HUES48 (cell line): ENCODE results near the gene PTPRN2.
"Not testable (repeated sequence)": the region's sequence is repeated elsewhere in the genome, so short reads cannot be mapped to it uniquely, and the experiment has no call there.

ENCODE experiments used
- H3K27ac ChIP-seq: one replicate; pipeline ENCODE4 v1.7.0; 2013; ENCODE audit warnings: low read depth, low read length, inconsistent platforms
- H3K27me3 ChIP-seq: 2 replicates; pipeline ENCODE4 v1.6.1; 2013; ENCODE audit warnings: mild to moderate bottlenecking, low read length; ENCODE audit not compliant: control insufficient read depth, insufficient read depth
- H3K36me3 ChIP-seq: 2 replicates; pipeline ENCODE4 v1.6.1; 2013; ENCODE audit warnings: low read length; ENCODE audit not compliant: control insufficient read depth, insufficient read depth
- H3K4me1 ChIP-seq: 2 replicates; pipeline ENCODE4 v1.6.1; 2013; ENCODE audit warnings: mild to moderate bottlenecking, low read length; ENCODE audit not compliant: control insufficient read depth, insufficient read depth
- H3K4me3 ChIP-seq: 2 replicates; pipeline ENCODE4 v1.5.1; 2013; ENCODE audit warnings: mild to moderate bottlenecking, low read depth, low read length
- H3K9ac ChIP-seq: 2 replicates; pipeline ENCODE4 v1.6.1; 2013; ENCODE audit warnings: mild to moderate bottlenecking, low read depth, low read length, moderate library complexity
- H3K9me3 ChIP-seq: 2 replicates; pipeline ENCODE4 v1.6.1; 2013; ENCODE audit warnings: low read length; ENCODE audit not compliant: control insufficient read depth, insufficient read depth

The PTPRN2 gene

DNA sequence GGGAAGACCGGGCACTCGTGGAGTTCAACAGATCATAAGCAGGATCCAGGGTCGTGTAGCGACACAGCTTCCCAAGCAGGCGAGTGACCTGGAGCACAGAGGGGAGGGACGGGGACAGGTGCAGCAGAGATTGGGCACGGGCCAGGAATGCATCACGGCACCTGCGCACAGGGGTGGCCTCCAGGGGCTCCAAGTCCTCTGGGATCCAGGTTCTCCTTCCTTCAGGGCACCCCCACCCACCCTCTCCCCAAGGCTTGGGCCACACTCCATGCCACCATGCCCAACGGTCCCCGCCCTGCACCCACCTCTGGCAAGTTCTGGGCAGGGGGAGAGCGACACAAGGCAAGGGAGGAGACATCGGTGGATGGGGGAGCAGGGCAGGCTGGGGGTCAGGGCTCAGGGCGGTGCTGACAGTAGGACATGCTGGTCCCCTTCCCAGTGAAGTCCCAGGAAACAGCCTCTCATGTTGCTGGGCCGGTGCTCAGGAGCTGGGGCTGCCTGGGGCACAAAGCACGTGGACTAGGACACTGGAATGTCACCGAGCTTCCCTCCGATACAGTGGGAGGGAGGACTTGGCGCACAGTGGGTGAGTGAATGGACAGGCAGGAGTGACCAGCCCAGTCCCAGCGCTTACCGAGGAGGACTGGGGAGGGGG, 597.3 kb downstream of the PTPRN2 start:
- no peaks in the 10 kb centered on the region for H3K4me1 ChIP-seq
- H3K9ac ChIP-seq = no peak overlapping the region
- no peak overlapping the region for H3K27ac ChIP-seq
- no peak overlapping the region for H3K4me3 ChIP-seq
- H3K36me3 ChIP-seq = no peaks in the 10 kb centered on the region
- H3K9me3 ChIP-seq = no peaks in the 10 kb centered on the region
- no peaks in the 10 kb centered on the region for H3K27me3 ChIP-seq

DNA sequence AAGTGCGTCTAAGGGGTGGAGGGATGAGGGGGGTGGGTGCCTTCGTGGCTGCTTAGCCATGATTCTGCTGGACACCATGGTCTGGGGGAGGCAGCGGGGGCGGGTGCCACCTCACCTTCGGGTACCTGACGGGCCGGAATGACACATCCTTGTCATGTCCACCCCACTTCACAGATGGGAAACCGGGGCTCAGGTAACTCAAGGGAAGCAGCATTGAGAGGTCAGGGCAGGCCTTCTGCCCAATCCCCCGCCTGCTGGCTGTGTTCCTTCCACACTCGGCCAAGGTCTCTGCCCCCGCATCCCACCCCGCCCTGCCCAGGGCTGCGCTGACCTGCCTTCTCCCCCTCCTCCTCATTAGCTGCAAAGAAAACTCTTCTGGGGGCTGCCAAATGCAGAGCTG, 598.0 kb downstream of the PTPRN2 start:
- Histone ChIP-seq H3K36me3 (no peaks in the 10 kb centered on the region), H3K9ac (no peak overlapping the region), H3K4me1 (no peaks in the 10 kb centered on the region), H3K9me3 (no peaks in the 10 kb centered on the region), H3K4me3 (no peak overlapping the region), H3K27ac (no peak overlapping the region), H3K27me3 (no peaks in the 10 kb centered on the region)

DNA sequence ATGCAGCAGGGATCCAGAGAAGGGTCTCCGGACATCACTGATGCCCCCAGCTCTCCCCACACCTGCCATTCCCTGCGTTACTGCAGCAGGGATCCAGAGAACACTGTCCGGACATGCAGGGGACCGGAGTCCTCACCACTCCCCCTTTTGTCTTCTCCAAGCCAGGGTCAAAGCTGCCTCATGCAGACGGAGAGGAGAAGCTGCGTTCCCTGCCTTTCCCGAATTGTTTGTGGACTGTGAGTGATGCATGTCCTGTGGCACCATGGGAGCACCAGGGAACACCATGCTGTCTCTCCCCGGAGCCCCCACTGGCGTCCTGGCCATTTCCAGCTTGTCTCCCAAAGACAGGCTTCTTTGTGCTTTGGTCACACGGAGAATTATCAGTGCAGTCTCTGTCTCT, 599.7 kb downstream of the PTPRN2 start:
- no peak overlapping the region for H3K4me3 ChIP-seq
- H3K36me3 ChIP-seq = no peaks in the 10 kb centered on the region
- no peak overlapping the region for H3K27ac ChIP-seq
- H3K9me3 ChIP-seq = no peaks in the 10 kb centered on the region
- H3K27me3 ChIP-seq = no peaks in the 10 kb centered on the region
- H3K9ac ChIP-seq = no peak overlapping the region
- H3K4me1 ChIP-seq = peaks cover 5% of the 10 kb centered on the region; the same call in 1 of the 2 replicates

DNA sequence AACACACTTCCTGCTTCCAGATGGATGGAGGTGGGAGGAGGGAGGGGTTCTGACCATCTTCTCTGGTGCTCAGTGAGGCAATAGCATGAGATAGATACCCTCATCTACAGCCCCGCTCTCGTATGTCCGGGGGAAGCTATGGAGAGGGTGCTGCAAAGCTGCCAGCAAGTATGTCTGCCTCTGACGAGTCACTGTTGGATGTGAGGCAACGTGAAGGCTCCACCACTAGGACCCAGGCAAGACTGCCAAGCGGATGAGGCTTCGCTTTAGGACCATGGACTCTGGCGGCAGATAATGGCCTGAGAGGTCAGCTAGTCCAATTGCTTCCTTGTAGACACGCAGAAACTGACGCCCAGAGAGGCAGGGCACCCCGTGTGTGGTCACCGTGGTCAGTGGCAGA, 601.6 kb downstream of the PTPRN2 start:
- H3K9ac ChIP-seq = no peak overlapping the region
- H3K4me3 ChIP-seq = no peak overlapping the region
- no peaks in the 10 kb centered on the region for H3K27me3 ChIP-seq
- no peaks in the 10 kb centered on the region for H3K9me3 ChIP-seq
- no peaks in the 10 kb centered on the region for H3K36me3 ChIP-seq
- no peak overlapping the region for H3K27ac ChIP-seq
- peaks cover 5% of the 10 kb centered on the region; the same call in 1 of the 2 replicates for H3K4me1 ChIP-seq

DNA sequence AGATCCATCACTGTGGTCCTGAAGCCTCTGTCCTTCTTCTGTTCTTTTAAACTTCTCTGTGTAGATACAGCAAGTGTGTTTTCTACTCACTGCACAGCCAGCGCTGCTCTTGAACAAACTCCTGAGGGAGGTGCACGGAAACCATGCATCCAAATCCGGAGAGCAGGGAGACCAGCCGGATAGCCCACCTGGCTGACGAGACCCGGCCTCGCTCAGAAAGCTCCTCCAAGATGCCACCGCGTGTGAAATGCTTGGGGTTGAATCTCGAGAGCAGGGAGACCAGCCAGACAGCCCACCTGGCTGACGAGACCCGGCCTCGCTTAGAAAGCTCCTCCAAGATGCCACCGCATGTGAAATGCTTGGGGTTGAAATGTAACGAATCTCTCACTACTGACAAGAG, 602.0 kb downstream of the PTPRN2 start:
- Histone ChIP-seq H3K36me3 (no peaks in the 10 kb centered on the region), H3K27ac (no peak overlapping the region), H3K27me3 (no peaks in the 10 kb centered on the region), H3K4me1 (peaks cover 5% of the 10 kb centered on the region; the same call in 1 of the 2 replicates), H3K9ac (no peak overlapping the region), H3K4me3 (no peak overlapping the region), H3K9me3 (no peaks in the 10 kb centered on the region)

DNA sequence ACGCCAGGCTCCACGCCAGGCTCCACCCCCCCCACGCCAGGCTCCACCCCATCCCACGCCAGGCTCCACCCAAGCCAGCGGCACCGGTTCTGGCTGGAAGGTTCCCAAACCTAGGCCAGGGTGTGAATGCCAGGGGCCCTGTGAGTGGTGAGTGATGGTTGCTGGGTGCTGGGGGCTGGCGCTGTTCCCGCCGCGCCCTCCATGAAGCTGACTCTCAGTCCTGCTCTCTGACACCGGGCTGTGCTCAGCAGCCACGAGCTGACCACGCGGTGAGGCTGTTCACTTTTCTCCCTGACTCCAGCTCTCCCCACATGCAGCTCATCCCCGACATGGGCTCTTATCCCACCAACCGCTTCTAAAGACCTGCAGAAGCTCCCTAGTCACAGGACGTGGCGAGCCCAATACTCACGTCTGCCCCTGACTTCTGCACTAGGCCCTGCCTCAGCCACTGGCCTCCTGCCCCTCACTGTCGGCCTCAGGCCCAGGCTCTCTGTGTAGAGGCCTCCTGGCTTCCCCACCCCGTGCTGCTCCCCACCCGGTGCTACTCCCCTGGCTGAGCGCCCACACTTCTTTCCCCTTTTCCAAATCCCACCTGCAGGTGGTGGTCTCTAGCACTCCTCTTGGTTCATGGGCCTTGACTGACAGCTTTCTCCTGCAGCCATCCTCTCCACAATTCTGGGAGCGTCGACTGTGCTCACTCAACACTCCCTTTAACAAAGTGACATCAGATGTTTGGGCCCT, 603.0 kb downstream of the PTPRN2 start:
- no peaks in the 10 kb centered on the region for H3K36me3 ChIP-seq
- no peaks in the 10 kb centered on the region for H3K9me3 ChIP-seq
- H3K4me1 ChIP-seq = peaks cover 5% of the 10 kb centered on the region; the same call in 1 of the 2 replicates
- H3K9ac ChIP-seq = no peak overlapping the region
- H3K27ac ChIP-seq = no peak overlapping the region
- no peak overlapping the region for H3K4me3 ChIP-seq
- no peaks in the 10 kb centered on the region for H3K27me3 ChIP-seq

DNA sequence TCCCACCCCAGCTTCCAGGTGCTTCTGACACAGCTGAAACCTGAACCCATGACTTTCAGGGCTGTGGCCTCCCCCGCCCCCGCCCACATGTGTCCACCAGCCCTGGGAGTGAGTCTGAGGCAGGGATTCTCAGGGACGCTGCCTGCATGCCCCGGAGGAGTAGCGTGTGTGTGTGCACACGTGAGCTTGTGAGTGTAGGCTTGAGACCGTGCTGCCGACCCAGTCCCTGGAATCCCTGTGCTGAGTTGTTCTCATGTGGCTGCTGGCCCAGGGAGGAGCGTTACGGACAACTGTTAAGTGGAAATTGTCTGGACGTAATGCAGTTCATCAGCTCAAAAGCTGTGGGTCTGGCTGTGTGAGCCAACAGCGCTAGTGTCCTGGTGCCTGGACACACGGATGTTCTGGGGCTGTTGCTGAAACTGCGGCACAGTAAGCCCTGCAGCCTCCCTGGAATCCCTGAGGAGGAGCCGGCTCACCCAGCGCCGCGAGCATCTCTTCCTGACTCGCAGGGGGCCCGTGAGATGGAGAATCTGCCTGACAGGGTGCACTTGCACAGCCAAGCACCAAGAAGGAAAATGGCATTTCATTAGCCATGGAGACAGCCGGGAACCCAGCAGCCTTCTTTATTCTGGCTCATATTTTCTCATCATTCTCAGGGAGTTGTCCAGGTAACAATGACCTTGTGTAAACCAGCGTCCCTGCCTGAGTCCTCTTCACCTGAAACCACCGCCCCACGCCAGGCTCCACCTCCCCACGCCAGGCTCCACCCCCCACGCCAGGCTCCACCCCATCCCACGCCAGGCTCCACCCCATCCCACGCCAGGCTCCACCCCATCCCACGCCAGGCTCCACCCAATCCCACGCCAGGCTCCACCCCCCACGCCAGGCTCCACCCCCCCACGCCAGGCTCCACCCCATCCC, 603.9 kb downstream of the PTPRN2 start:
- H3K27me3 ChIP-seq = no peaks in the 10 kb centered on the region
- no peaks in the 10 kb centered on the region for H3K9me3 ChIP-seq
- H3K9ac ChIP-seq = no peak overlapping the region
- no peak overlapping the region for H3K4me3 ChIP-seq
- no peak overlapping the region for H3K27ac ChIP-seq
- H3K36me3 ChIP-seq = no peaks in the 10 kb centered on the region
- peaks cover 5% of the 10 kb centered on the region; the same call in 1 of the 2 replicates for H3K4me1 ChIP-seq

DNA sequence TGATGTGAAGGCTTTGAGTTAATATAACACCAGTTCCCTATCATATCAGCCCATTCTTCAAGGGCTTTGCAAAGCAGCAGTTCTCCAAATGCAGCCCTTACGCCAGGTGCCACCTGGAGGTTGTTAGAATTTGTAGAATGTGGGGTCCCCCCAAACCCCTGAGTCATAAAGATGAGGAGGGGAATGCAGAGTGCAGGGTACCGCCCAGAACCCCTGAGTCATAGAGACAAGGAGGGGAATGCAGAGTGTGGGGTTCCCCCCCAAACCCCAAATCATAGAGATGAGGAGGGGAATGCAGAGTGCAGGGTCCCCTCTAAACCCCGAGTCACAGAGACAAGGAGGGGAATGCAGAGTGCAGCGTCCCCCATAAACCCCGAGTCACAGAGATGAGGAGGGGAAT, 605.8 kb downstream of the PTPRN2 start:
- Histone ChIP-seq H3K27me3 (no peaks in the 10 kb centered on the region), H3K9me3 (no peaks in the 10 kb centered on the region), H3K9ac (no peak overlapping the region)

DNA sequence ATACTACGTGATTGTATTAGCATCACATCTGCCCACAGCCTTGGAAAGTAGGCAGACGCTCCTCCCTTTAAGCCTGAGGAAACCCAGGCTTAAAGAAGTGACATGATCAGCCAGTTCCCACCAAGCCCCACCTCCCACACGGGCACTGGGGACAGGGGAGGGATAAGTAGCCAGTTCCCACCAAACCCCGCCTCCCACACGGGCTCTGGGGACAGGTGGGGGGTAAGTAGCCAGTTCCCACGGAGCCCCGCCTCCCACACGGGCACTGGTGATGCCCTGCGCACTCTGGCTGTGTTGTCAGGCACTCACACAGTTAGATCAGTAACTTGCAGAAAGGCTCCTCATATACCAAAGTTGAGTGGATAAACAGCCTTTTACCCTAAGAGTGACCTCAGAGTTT, 606.8 kb downstream of the PTPRN2 start:
- H3K9ac ChIP-seq = no peak overlapping the region
- no peaks in the 10 kb centered on the region for H3K27me3 ChIP-seq
- H3K9me3 ChIP-seq = no peaks in the 10 kb centered on the region

More for the DNA sequence above, 605.8 kb downstream of the PTPRN2 start:
- no peaks in the 10 kb centered on the region for H3K36me3 ChIP-seq
- no peak overlapping the region for H3K4me3 ChIP-seq
- H3K27ac ChIP-seq = no peak overlapping the region
- peaks cover 5% of the 10 kb centered on the region; the same call in 1 of the 2 replicates for H3K4me1 ChIP-seq

DNA sequence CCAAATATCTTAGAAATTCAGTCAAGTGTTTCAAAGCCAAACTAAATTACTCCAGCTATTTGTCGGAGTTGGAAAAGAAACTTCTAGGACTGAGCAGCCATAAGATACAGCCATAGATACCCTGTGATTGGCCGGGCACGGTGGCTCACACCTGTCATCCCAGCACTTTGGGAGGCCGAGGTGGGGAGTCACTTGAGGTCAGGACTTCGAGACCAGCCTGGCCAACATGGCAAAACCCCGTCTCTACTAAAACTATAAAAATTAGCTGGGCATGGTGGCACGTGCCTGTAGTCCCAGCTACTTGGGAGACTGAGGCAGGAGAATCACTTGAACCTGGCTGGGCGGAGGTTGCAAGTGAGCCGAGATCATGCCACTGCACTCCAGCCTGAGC, 607.3 kb downstream of the PTPRN2 start:
- H3K9me3 ChIP-seq, H3K4me3 ChIP-seq, H3K27me3 ChIP-seq, H3K9ac ChIP-seq, H3K4me1 ChIP-seq, H3K27ac ChIP-seq, H3K36me3 ChIP-seq: not testable (repeated sequence)

More for the DNA sequence above, 606.8 kb downstream of the PTPRN2 start:
- Histone ChIP-seq H3K4me3 (no peak overlapping the region), H3K4me1 (peaks cover 5% of the 10 kb centered on the region; the same call in 1 of the 2 replicates), H3K27ac (no peak overlapping the region), H3K36me3 (no peaks in the 10 kb centered on the region)
